Gastrocnemius medialis (tissue), 4 donors: Measurements from ENCODE around the gene SYNJ2. TPM values are rescaled to one million over a fixed set of nuclear protein-coding genes. Genes with fewer than 3 reads are reported as not detected.

Source experiments
- ATAC-seq, 2 donors: fragments of 150-250 bp; one replicate each; pipeline ENCODE4 v1.9.1; 2016
- DNase-seq, 2 donors: peaks; one replicate each; pipeline ENCODE4 v3.0.0-alpha.2; 2019
- H3K27ac ChIP-seq, 4 donors: fragments of 200-600 bp; sonication (generic); 1 replicate in 1 of 4; 2 replicates in 3 of 4; pipeline ENCODE4 v1.5.1; 2016 to 2018; ENCODE audit warnings: mild to moderate bottlenecking in 2 of 4, moderate library complexity in 1 of 4
- H3K27me3 ChIP-seq, 3 donors: fragments of 200-600 bp; sonication (generic) in 2 of 3; 1 replicate in 1 of 3; 2 replicates in 2 of 3; pipeline versions ENCODE4 v1.5.1 to v1.6.0; 2016 to 2019; ENCODE audit warnings: mild to moderate bottlenecking in 1 of 3, moderate library complexity in 1 of 3
- H3K36me3 ChIP-seq, 2 donors: fragments of 200-600 bp; sonication (generic) in 1 of 2; one replicate each; pipeline ENCODE4 v1.5.1; 2017 to 2018
- H3K4me1 ChIP-seq, 2 donors: fragments of 200-600 bp; sonication (generic) in 1 of 2; one replicate each; pipeline ENCODE4 v1.5.1; 2016 to 2017; ENCODE audit warnings: mild to moderate bottlenecking in 2 of 2
- H3K4me3 ChIP-seq, 4 donors: fragments of 200-600 bp; sonication (generic) in 3 of 4; 1 replicate in 1 of 4; 2 replicates in 3 of 4; pipeline ENCODE4 v1.5.1; 2016 to 2019; ENCODE audit warnings: mild to moderate bottlenecking in 2 of 4
- H3K9me3 ChIP-seq, 3 donors: fragments of 200-600 bp; sonication (generic) in 2 of 3; 1 replicate in 1 of 3; 2 replicates in 2 of 3; pipeline ENCODE4 v1.5.1; 2016 to 2019
- POLR2A ChIP-seq, 2 donors: fragments of 450-650 bp; IDR thresholded peaks; one replicate each; pipeline ENCODE4 v1.6.1; 2017; ENCODE audit warnings: antibody characterized with exemption in 2 of 2, mild to moderate bottlenecking in 2 of 2, moderate library complexity in 2 of 2
- in situ Hi-C, 4 donors: fragments of 200-750 bp; cut with MboI; loops; one replicate each; pipeline versions ENCODE4 v1.15.0 to v1.8.0; 2017; ENCODE audit warnings: low sequenced_read_pairs in 4 of 4
- intact Hi-C: fragments of 100-400 bp; cut with DNase I; formaldehyde crosslinking; loops from one replicate; pipeline ENCODE4 v1.15.1; 2023; ENCODE audit warnings: low total_unique reads
- total RNA-seq, 4 donors: library from RNA; depleted of rRNA; stranded (reverse); fragments of >200 nt; gene quantifications; one replicate each; pipeline versions ENCODE4 v1.1.0 to v1.2.3, GENCODE V29; 2016
- TF ChIP-seq, protein P1 (sequence below), 5 experiments: fragments of 450-650 bp in 3 of 5; fragments of 200-600 bp in 2 of 5; sonication (generic) in 2 of 5; IDR thresholded peaks in 4 of 5; conservative IDR thresholded peaks in 1 of 5; 1 replicate in 4 of 5; 2 replicates in 1 of 5; pipeline ENCODE4 v1.5.1; 2016 to 2019; ENCODE audit warnings: antibody characterized with exemption in 5 of 5, mild to moderate bottlenecking in 3 of 5, moderate library complexity in 3 of 5

Gene SYNJ2
- total RNA-seq, 4 donors from 2014 or later = 3.9 to 17.0 (median 7.0) TPM

DNA sequence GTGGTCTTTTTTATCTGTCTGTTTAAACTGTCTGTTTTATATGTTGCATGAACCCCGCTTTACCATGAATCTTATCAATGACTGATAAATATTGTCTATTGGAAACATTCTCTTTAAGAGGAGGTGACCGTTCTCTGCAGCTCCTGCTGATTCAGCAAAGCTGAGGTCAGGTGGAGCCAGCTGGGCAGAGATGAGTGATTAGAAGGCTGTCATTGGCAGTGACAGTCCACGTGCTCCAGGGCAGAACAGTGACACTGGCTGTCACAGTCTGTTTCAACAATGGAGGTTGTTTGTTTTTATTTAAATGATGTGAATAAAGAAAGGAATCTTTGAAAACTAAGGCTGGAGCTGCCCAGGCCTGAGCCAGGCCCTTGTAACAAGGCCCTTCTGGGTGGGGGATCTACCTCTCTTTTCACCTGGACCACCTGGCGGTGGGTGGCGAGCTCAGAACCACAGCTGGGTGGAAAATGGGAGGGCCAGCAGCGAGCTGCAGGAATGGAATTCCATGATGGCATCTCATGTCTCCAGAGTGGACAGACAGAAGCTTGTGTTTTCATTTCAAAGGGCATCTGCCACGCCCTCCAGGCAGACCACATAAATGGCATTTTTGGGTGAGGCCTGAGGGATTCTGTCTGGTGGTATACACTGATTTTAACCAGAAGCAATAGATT is 12.6 kb downstream of the SYNJ2 start:
- TF ChIP-seq, protein P1, sequence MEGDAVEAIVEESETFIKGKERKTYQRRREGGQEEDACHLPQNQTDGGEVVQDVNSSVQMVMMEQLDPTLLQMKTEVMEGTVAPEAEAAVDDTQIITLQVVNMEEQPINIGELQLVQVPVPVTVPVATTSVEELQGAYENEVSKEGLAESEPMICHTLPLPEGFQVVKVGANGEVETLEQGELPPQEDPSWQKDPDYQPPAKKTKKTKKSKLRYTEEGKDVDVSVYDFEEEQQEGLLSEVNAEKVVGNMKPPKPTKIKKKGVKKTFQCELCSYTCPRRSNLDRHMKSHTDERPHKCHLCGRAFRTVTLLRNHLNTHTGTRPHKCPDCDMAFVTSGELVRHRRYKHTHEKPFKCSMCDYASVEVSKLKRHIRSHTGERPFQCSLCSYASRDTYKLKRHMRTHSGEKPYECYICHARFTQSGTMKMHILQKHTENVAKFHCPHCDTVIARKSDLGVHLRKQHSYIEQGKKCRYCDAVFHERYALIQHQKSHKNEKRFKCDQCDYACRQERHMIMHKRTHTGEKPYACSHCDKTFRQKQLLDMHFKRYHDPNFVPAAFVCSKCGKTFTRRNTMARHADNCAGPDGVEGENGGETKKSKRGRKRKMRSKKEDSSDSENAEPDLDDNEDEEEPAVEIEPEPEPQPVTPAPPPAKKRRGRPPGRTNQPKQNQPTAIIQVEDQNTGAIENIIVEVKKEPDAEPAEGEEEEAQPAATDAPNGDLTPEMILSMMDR (IDR thresholded peaks at IDR 0.05 in 4 of 5, conservative IDR thresholded peaks at IDR 0.05 in 1 of 5) = no peak
- TF ChIP-seq POLR2A (IDR thresholded peaks at IDR 0.05) = no peak
- no peak for ATAC-seq
- no peak for DNase-seq
- intact Hi-C loops = no loop called here
- Histone ChIP-seq H3K36me3 (no peaks in the 10 kb centered on the region), H3K4me3 (no peak overlapping the region), H3K27me3 (no peaks in the 10 kb centered on the region), H3K27ac (no peak overlapping the region), H3K9me3 (no peaks in the 10 kb centered on the region), H3K4me1 (peaks cover 13 to 23% of the 10 kb centered on the region in 2 donors)
- in situ Hi-C loops = no loop called here

DNA sequence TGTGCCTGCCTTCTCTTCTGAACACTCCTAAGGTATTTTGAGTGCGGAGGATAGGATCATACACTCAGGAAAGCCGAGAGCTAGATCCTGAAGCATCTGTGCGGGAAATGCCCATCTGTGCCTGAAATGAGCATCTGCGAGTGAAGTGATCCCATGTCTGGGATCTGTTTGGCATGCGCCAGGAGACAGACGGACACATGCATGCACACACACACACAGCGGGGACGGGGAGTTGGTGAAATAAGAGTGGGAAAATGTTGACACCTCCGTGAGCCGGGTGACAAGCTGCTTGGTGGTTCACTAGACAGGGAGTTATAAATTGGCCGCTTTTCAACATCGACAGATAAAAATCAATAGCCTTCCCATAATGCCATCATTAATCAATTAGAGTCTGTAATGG is 13.8 kb downstream of the SYNJ2 start:
- no peaks in the 10 kb centered on the region for H3K27me3 ChIP-seq
- H3K9me3 ChIP-seq = no peaks in the 10 kb centered on the region
- intact Hi-C loops (no loop called here), in situ Hi-C loops (no loop called here)
- no peak for ATAC-seq
- no peak for DNase-seq
- H3K36me3 ChIP-seq = no peaks in the 10 kb centered on the region
- H3K4me3 ChIP-seq = no peak overlapping the region
- no peak for TF ChIP-seq POLR2A (IDR thresholded peaks at IDR 0.05)
- TF ChIP-seq, protein P1 (IDR thresholded peaks at IDR 0.05 in 4 of 5, conservative IDR thresholded peaks at IDR 0.05 in 1 of 5) = no peak
- no peak overlapping the region for H3K27ac ChIP-seq
- H3K4me1 ChIP-seq = peaks cover 2 to 17% of the 10 kb centered on the region in 2 donors

DNA sequence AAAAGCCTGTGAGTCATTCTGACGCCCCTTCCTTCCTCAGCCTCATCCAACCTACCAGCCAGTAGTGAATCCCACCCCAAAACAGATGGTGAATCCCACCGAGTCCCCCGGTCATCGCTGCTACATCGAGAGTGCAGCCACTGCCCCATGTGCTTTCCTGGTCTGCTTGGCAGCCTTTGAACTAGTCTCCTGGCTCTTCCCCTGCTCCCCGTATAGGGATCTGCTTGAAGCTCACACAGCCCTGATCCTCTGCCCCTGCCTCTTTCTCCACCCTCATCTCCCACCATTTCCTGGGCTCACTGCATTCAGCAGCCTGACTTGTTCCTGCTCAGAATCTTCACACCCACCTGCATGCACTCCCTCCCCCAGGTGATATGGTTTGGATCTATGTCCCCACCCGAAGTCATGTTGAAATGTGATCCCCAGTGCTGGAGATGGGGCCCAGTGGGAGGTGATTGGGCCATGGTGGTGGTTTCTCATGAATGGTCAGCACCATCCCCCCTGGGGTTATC is 14.6 kb downstream of the SYNJ2 start:
- intact Hi-C loops (no loop called here), in situ Hi-C loops (no loop called here)
- H3K27me3 ChIP-seq = no peaks in the 10 kb centered on the region
- peaks cover 0 to 16% of the 10 kb centered on the region in 2 donors for H3K4me1 ChIP-seq
- H3K36me3 ChIP-seq = no peaks in the 10 kb centered on the region
- DNase-seq (no peak), ATAC-seq (no peak)
- H3K4me3 ChIP-seq = no peak overlapping the region
- TF ChIP-seq POLR2A (IDR thresholded peaks at IDR 0.05) = no peak
- TF ChIP-seq, protein P1 (IDR thresholded peaks at IDR 0.05 in 4 of 5, conservative IDR thresholded peaks at IDR 0.05 in 1 of 5) = no peak
- H3K9me3 ChIP-seq = no peaks in the 10 kb centered on the region
- H3K27ac ChIP-seq = no peak overlapping the region

DNA sequence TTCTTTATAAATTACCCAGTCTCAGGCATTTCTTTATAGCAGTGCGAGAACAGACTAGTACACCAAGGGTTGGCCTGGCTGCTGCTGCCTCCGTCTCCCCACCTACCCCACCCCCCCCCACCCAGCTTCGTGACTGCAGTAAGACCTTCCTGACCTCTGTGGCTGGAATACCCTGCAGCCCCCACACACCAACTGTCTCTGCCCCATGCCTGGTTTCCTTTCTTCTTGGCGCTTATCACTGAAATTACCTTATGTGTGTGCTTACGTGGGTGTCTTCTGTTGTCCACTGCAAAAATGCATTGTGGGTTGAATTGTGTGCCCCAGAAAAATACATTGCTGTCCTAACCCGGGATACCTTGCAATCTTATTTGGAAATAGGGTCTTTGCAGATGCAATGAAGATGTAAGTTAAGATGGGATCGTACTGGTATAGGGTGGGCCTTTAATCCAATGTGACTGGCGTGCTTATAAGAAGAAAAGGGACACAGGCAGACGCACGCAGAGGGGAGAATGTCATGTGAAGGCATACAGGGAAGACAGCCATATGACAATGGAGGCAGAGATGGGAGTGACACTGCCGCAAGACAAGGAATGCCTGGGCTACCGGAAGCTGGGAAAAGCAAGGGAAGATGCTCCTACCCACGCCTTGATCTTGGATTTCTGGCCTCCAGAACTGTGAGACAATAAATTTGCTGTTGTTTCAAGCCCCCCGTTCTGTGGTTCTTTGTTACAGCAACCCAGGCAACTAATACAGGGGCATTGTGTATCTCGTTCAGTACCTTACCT is 15.4 kb downstream of the SYNJ2 start:
- Histone ChIP-seq H3K36me3 (no peaks in the 10 kb centered on the region), H3K27ac (no peak overlapping the region), H3K4me3 (no peak overlapping the region), H3K27me3 (no peaks in the 10 kb centered on the region), H3K9me3 (no peaks in the 10 kb centered on the region), H3K4me1 (peaks cover 0 to 16% of the 10 kb centered on the region in 2 donors)
- ATAC-seq (no peak), DNase-seq (no peak)
- intact Hi-C loops = no loop called here
- in situ Hi-C loops = no loop called here
- no peak for TF ChIP-seq POLR2A (IDR thresholded peaks at IDR 0.05)
- TF ChIP-seq, protein P1 (IDR thresholded peaks at IDR 0.05 in 4 of 5, conservative IDR thresholded peaks at IDR 0.05 in 1 of 5) = no peak
